Hindlimb muscle (tissue), 1 donor: Measurements from ENCODE around the gene FER1L5. TPM values are rescaled to one million over a fixed set of nuclear protein-coding genes. Genes with fewer than 3 reads are reported as not detected.

ENCODE experiments used
- DNase-seq: peaks from one replicate; pipeline ENCODE4 v3.0.0-alpha.2; 2013
- polyA plus RNA-seq: library from polyadenylated mRNA; unstranded; fragments of 120-200 nt; gene quantifications from one replicate; pipeline ENCODE4 v1.2.1, GENCODE V29; 2013; ENCODE audit not compliant: insufficient read length

The FER1L5 gene
- 3.9 TPM for polyA plus RNA-seq

DNA sequence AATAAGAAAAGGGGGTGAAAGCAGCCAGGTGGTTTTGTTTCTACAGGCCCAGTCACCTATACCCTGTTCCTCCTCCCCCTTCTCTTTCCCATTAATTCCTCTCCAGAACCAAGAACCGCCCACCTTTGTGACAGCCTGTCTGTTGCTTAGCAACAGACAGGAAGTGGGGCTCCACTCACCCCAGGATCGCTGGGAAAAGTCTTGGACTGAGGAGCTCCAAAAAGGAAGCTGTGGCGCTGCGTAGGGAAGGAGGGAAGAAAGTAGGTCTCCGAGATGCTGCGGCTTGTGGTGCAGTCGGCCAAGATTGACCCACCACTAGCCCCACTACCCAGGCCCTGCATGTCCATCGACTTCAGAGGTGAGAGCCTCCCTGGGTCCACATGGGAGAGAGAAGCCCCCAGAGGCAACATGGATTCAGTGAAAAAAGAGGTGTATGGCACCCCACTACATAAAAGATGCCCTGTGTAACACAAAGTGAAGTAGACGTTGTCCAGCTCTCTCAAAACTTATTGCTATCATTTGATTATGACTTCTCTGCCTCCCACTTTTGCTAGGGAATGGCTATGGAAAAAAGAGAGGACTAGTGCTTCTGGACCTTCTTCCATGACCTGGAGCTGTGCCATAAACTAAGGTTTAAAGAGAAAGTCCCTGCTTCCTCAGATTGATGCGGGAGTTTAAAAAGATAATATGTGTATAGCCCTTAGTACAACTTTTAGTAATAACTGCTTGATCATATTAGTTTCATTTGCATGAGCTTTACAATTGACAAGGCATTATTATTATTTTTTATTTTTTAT, at the start of gene FER1L5:
TSS of gene FER1L5 (plus strand) at position 201 of the 797 bp plus-strand sequence. CDS start at position 274, 73 bp downstream.
- peak; percentile 47 for DNase-seq

DNA sequence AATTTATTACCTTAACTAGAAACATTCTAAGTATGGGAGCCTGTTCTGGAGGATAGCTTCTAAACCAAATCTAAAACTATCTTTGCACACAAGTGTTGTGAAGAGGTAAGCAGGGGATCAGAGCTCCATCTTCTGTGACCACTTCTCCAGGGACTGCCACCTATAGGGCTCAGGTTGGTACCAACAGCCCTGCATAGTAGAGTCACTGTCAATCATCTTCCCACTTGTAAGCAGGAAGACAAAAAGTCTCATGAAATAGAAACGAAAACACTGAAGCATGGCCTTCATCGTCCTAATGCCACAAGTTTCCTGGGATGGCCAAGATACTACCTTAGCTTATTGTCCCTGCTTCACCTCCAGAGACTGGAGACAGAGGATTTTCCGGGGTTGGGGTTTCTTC, 48.3 kb upstream of the FER1L5 start:
- no peak for DNase-seq

DNA sequence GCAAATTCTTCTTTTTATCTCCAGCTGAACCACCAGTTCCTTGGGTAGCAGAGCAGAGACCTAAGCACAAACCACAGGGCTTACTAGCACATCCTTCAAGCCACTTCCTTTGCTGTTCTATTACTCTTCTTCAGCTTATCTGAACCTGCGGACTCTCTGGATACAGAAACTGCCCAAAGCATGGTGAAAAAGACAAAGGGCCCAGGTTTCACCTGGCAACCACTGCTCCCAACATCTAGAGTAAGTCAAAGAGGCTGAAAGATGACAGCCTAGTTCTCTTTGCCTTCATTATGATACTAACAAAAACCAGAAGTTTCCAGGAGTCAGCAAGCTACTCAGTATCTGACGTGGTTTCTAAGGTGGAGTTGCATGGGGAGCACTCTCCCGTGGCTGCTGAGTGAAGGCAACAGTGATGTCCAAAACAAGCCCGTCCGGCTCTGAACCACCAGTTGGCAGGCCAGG, 47.8 kb upstream of the FER1L5 start:
- DNase-seq, result no peak

DNA sequence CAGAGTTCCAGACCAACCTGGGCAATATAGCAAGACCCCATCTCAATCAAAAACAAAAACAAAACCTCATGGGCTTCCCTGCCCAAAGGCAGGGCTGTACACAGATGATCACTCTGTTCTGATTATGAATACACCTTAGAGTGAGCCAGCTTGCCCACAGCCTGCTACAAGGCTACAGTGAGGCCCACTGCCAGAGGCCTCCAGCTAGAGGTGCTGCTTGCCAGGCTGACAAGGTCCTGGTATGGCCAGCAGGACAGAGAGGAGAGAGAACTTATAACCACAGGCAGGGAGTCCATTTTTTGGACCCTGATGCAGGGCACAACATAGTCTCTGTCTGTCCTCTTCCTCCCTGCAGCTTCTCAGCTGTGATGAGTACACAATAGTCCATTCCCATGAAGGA, 46.0 kb upstream of the FER1L5 start:
- DNase-seq, result no peak

DNA sequence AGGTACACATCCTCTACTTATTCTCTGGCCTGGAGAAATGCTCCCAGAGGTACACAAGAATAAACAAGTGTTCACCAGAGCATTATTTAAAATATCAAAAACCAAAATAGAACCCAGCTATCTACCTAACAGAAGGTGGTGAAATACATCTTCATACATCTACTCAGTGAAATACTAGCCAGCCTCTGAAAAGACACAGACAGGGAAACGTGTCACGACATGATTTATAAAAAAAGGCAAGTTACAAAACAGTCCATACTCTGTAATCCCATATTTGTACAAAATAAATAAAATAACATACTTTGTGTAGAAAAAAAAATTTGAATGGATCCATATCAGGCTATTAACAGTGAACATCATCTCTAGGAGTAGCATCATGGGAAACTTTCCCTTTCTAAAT, 42.6 kb upstream of the FER1L5 start:
- no peak for DNase-seq

DNA sequence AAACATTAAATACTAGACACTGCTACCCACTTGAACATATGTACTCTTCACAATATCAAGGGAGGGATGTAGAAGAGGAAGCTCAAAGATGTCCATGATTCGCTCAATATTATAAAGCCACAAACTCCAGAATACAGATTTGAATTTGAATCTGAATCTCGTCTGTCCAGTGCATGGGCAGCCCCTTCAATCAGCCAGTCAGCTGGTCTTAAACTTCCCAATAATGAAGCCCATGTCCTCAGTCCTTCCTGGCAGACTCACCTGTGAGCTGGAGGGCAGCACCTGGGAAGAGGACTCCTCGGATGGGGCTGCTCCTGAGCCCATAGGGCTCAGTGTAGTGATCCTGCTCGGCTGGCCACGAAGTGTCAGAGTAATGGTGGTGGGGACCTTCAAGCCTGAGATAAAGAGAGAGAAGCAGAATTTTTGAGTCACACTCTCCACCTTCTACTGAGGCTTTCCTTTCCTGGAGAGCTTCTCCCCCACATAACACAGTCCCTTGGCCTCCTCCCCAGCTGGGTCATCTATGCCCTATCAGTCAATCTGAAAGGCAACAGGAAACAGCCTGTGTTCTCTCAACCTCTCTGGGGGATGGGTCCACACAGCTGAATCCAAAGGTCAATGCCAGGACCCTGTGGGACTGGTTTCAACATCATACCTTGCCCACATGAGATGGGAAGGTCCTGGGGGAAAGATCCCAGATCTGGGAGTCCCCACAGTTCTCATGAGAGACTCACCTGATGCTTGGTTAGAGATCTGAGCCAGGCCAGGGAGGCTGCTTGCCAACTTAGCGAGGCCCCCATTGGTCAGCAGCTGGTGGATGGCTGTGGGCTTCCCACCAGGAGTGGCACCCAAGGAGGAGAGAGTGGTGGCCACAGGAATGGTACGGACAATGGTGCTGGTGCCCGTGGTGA, 40.9 kb upstream of the FER1L5 start:
- no peak for DNase-seq

DNA sequence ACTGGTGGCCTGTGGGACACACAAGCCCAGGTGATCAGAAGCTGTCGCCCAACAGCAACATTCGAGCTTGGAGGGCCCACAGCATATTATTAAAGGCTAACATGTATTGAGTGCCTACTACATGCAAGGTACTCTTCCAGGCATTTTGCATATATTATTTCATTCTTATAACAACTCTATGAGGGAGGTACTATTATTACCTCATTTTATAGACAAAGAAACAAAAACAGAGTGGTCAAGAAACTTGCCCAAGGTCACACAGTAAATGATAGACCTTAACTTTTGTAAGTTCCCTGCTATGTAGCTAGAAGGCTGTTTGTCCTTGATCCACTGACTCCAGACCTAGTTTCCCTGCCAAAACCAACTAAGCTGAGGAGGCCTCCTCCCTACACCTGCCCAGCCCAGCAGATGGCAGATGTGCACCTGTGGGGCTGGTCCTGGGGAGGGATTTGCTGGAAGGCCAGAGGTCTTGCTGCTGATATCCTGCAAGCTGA, 40.2 kb upstream of the FER1L5 start:
- DNase-seq, result no peak

DNA sequence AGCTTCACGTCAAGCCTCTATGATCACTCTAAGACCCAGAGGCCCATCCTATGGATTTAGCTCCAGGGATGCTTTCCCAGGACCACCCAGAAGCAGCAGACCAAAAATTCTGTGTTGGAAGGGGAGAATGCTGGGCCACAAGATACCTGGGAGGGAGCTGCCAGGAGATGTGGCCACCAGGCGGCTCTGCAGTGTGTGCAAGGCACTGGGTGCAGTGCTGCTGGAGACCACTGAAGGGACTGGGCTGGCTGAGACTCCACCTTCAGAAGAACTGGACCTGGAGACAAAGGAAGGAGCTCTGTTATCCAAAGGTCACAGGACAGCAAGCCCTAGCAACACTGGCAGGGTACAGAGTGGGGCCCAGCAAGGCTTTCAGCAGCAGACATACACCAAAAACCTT, 38.5 kb upstream of the FER1L5 start:
- no peak for DNase-seq

DNA sequence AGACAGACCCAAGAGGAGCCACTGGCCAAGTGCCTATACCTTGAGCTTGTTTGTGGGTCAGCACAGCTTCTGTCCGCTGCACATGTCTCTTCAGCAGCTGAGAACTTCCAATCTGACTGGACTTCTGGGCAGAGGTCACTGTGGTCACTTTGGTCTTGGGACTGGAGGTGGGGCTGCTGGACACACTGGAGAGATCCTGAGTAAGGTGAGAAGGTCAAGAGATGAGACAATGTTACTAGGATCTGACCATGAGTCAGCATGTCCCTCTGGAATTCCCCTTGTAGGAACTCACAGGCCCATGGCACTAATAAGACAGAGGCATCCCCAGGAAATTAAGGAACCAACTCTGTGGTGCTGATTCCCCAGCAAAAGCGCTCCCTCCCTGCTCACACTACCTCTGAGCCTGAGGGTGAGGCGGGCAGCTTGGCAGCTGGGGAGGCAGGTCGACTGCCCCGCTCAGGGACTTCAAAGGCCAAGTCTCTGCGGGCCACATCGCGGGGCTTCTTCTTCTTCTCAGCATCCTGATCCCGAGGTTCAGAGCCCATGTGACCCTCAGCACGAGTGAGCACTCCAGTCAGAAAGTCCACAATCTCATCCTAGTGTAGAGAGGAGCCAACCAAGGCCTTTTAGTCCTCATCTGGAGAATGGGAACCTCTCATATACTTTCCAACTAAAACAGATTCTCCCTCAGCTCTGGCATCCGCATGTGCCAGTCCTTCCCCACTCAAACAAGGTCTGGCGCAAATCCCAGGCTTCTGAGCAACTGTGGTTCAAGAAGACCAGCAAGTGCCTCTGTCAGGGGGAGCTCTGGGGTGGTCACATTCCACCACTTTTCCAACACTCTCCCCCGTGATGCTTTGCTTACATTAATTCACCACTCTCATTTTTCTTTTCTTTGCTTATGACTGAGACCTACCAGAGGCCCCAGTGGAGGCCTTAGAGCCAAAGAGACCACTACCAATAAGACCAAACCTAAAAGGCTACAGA, 33.8 kb upstream of the FER1L5 start:
- no peak for DNase-seq

DNA sequence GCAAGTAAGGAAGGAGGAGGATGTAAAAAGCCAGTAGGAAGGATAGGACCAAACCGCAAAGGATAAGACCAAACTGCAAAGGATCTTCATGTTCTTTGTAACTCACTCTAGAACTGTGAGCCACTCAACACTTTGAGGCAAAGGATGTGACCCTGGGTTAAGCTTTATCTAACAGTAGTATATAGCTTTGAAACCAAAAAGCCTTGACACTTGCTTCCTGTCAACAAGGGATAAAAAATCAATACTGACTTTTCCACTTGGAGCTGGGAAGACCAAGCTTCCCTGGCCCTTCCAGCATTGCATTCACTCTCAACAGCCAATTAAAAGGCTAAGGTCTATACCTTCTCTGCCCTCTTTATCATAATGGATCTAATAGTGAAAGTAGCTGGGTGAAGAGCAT, 26.4 kb upstream of the FER1L5 start:
- no peak for DNase-seq

DNA sequence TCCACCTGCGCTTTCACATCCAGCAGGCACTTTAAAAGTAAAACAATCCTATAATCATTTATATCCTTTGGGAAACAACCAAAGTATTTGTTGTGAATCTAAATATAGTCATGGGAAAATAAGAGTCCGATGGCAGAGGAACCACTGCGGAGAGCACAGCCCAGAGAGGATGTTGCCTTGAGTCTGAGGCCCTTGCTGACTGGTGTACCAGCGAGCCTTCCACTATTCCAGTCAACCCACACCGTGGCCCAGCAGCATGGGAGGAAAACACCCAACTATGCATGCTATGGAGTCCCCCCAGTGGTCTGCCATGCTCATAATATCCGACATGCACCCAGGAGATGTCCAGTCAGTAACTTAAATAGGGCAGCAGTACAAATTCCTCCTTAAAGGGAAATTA, 26.0 kb upstream of the FER1L5 start:
- no peak for DNase-seq

DNA sequence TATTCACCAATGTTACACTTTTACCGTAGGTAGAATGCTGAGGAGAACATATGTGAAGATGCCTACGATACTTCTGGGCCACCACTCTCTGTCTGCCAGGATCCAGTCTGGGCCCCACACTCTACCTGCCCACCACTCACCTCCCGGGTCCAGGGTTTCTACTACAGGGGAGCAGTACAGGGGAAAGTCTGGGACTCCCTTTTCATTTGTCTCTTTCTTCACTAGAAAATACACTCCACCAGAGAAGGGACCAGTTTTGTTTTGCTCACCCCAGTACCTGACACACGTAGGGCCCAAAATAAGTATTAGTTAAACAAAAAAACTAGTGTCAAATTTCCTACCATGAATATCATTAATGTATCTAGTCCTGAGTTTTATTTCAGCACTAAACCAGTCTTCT, 25.6 kb upstream of the FER1L5 start:
- DNase-seq, result no peak

DNA sequence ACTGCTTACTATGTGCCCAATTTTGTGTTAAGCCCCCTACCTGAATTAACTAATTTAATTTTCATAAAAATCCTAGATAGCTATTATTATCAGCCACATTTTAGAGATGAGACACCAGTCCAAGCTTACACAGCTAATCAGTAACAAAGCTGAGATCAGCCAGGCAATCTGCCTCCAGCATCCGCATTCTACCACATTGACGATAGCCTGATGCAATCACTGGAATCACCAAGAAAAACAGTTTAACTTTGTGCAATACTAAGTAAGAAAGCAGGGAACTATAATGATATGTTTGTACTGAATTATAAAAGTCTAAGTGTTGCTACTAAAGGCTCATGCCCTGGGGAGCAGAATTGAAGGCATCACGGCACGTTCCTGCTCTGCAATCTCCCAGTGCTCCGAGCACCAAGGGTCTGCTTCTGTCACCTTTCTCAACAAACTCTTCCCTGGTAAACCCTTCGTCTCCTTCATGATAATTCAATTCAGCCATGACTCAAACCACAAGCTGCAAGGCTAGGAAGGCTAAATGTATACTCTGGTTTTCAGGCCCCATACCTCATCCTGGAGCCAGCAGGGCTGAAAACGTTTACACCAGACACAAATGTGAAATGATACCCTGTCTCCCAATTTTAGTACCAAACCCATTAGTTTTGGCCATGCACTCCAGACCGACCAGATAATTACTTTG, 23.8 kb upstream of the FER1L5 start:
- DNase-seq, result no peak

DNA sequence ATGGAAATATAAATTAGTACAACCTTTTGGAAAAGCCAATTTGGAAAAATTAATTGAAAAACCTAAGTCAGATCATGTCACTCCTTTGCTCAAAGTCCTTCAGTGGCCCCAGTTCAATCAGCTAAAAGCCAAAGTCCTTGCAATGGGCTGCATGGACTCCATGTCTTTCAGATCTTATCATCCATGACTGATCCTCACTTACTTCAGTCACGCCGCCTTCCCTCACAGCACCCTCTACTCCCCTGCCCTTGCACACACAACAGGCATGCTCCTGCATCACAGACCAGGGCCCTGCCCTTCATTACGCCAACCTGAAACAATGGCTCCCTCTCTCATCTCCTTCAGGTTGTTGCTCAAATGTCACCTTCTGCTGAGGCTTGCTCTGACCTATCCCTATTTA, 20.0 kb upstream of the FER1L5 start:
- DNase-seq, result no peak

DNA sequence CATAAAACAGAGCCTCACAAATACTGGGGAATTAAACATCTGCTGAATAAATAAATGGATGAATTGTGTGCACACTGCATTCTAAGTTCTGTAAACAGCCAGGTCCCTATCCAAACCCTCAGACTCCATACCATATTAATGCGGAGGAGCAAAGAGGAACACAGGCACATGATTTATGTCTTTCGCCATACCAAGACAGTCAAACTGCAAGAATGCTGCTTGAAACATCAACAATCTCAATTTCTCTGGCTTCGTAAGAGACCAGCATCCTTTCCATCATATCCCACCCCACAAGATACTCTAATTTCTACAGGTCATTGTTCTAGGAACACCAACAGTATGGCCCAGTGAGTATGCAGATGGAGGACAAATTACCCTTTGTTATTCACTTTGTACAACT, 19.4 kb upstream of the FER1L5 start:
- no peak for DNase-seq

DNA sequence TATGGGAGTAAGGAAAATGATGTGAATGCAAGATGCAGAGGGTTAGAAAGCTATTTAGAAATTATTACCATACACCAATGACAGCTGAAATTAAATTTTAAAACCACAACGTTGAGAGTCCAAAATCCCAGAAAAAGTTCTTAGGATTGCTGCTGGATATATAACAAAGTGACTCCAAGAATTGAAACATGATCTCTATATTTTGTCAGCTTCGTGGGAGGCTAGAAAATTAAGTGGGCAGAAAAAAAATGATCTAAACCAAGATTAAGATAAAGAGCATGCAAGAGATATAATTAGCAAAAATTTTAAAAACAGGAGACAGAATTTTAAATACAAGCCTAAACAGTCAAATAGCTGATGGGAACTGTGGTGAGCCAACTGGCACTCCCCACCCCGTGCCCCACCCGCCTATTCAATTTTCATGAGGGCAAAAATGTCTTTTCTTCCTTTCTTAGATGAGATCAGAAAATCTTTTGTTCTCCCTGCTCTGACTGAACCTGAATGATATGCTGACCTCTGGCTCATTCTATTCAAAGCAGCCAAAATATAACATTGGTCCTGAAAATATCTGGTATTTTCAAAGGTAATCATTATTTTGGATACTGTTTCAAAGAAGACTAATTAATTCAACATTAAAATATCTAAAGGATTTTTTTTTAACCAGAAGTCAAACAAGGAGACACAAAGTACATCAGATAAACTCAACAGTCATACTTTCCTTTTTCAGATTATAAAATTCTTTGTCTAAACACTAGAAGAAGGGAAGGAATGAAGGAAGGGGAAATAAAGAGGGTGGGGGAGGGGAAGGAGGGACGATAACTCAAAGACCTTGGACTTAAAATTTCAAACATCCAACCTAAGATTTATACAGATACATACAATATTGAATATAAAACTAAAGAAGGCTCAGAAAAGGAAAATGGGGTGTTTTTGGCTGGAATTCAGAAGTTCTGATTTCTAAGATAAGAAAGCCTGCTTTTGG, 16.7 kb upstream of the FER1L5 start:
- DNase-seq, result no peak

DNA sequence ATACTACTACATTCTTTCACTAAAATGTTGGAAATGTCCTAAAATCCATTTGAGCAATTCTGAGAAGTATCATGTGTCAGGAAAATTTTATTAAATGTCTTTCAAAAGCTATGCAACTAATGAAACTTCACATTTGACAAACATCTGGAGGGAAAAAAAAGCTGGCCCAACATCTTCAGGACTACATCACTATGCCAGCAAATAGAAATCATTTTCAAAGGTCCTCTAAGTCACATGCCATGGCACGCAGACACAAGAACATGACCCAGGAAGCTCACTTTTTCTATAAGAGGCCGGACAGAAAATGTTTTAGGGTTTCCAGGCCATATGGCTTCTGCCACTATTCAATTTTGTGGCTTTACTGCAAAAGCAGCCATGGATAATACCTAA, 16.0 kb upstream of the FER1L5 start:
- no peak for DNase-seq

DNA sequence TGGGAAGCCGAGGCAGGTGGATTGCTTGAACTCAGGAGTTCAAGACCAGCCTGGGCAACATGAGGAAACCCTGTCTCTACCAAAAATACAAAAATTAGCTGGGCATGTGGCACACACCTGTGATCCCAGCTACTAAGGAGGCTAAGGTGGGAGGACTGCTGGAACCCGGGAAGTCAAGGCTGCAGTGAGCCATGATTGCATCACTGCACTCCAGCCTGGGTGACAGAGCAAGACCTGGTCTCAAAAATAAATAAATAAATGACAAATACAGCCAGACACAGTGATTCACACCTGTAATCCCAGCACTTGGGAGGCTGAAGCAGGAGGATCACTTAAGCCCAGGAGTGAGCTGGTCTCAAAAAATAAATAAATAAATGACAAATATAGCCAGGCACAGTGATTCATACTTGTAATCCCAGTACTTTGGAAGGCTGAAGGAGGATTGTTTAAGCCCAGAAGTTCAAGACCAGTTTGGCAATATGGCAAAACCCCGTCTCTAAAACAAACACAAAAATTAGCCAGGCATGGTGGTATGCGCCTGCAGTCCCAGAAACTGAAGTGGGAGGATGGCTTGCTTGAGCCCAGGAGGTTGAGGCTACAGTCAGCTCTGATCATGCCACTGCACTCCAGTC, 10.6 kb upstream of the FER1L5 start:
- DNase-seq, result no peak

DNA sequence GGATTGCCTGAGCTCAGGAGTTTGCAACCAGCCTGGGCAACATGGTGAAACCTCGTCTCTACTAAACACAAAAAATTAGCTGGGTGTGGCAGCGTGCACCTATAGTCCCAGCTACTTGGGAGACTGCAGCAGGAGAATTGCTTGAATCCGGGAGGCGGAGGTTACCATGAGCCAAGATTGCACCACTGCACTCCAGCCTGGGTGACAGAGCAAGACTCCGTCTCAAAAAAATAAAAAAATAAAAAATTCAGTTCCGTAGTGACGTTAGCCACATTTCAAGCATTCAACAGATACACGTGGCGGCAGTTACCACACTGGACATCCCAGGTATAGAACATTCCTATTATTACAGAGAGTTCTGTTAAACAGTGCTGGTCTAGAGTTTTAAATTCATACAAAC, 8.9 kb upstream of the FER1L5 start:
- DNase-seq, result no peak
